ENCODE measurements around the gene GSDMA. TPM values are rescaled to one million over a fixed set of nuclear protein-coding genes. Genes with fewer than 3 reads are reported as not detected.

Gene GSDMA
- total and polyA plus RNA-seq, 9 of the 15 experiments (the other 6 are each of a cell fraction or from before 2014, with no cell fraction given): 0.04 to 0.13 (median 0.07) TPM; not detected in 2

- peak; percentile 100 for TF ChIP-seq CREB1 (IDR thresholded peaks at IDR 0.05)
- TF ChIP-seq CREB1 (CRISPR knock-in tag; IDR thresholded peaks at IDR 0.05): peak; percentile 99
- no peak for TF ChIP-seq HLTF (IDR thresholded peaks at IDR 0.05)
- no peak for TF ChIP-seq ZBTB34 (CRISPR knock-in tag; IDR thresholded peaks at IDR 0.05)
- peak; percentile 88 for TF ChIP-seq ZNF395 (CRISPR knock-in tag; IDR thresholded peaks at IDR 0.05)
- peak; percentile 55; the same call in 1 of the 2 replicates for TF ChIP-seq ARID4B (CRISPR knock-in tag; IDR thresholded peaks at IDR 0.05)
- TF ChIP-seq RCOR1 (IDR thresholded peaks at IDR 0.05; ENCODE audit: borderline replicate concordance in 1 of 2, low read depth in 2 of 2, low read length in 2 of 2): no peak
- peak; percentile 57; the same call in 1 of the 2 replicates for TF ChIP-seq ATF4 (CRISPR knock-in tag; IDR thresholded peaks at IDR 0.05)
- peak; percentile 42; the same call in 1 of the 2 replicates for TF ChIP-seq MTA3 (IDR thresholded peaks at IDR 0.05; ENCODE audit: borderline replicate concordance)
- TF ChIP-seq HIVEP1 (CRISPR knock-in tag; IDR thresholded peaks at IDR 0.05): no peak
- TF ChIP-seq ZNF23 (CRISPR knock-in tag; IDR thresholded peaks at IDR 0.05): no peak
- TF ChIP-seq SP1 (CRISPR knock-in tag; IDR thresholded peaks at IDR 0.05): peak; percentile 53; the same call in 1 of the 2 replicates
- TF ChIP-seq ETS1 (conservative IDR thresholded peaks at IDR 0.05; ENCODE audit: control insufficient read depth, low read depth, low read length): peak; percentile 100
- peak; percentile 73 for TF ChIP-seq POLR2AphosphoS5 (IDR thresholded peaks at IDR 0.05; ENCODE audit: control insufficient read depth, insufficient read depth, low read depth, low read length)
- TF ChIP-seq SUPT5H (IDR thresholded peaks at IDR 0.05): peak; percentile 82
- peak; percentile 75 to 93; a peak in 2 of 4 replicates for TF ChIP-seq SIN3A (IDR thresholded peaks at IDR 0.05; ENCODE audit: borderline replicate concordance in 2 of 2, control insufficient read depth in 1 of 2, low read depth in 2 of 2, low read length in 2 of 2)
- TF ChIP-seq SRSF1 (IDR thresholded peaks at IDR 0.05; ENCODE audit: low read depth, low read length): no peak
- no peak for TF ChIP-seq KDM1A (IDR thresholded peaks at IDR 0.05)
Measured at GRCh38 chr17:39927101-39927928, 35.5 kb upstream of the GSDMA start, which contains the start of the genes LRRC3C and ORMDL3 (continued).

All from K562 (cell line).